Stimulated activated CD8-positive, alpha-beta memory T cell treated with anti-CD3 and anti-CD28 coated beads, Interleukin-7, amount 100 ng/mL, for 48 hours (primary cell): Measurements from ENCODE around the gene ZNF597.
A peak's percentile ranks its signal among the peaks of the same experiment; 100 is the strongest.

Experiments
- DNase-seq, 2 donors: peaks; one replicate each; pipeline ENCODE4 v3.0.0-alpha.2; 2020; ENCODE audit warnings: low read depth in 1 of 2; ENCODE audit errors: extremely low read depth in 1 of 2

The ZNF597 gene, protein sequence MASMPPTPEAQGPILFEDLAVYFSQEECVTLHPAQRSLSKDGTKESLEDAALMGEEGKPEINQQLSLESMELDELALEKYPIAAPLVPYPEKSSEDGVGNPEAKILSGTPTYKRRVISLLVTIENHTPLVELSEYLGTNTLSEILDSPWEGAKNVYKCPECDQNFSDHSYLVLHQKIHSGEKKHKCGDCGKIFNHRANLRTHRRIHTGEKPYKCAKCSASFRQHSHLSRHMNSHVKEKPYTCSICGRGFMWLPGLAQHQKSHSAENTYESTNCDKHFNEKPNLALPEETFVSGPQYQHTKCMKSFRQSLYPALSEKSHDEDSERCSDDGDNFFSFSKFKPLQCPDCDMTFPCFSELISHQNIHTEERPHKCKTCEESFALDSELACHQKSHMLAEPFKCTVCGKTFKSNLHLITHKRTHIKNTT

GRCh38 chr16:3443108-3444031, at the start of gene ZNF597, which contains the start of gene NAA60:
TSS of gene ZNF597 (minus strand) at chr16:3443504. CDS start at chr16:3443153, 351 bp downstream.
TSS of gene NAA60 (plus strand) at chr16:3443680. CDS start at chr16:3476228, 32,548 bp downstream.
- peak; percentile 60 to 77 for DNase-seq

DNA sequence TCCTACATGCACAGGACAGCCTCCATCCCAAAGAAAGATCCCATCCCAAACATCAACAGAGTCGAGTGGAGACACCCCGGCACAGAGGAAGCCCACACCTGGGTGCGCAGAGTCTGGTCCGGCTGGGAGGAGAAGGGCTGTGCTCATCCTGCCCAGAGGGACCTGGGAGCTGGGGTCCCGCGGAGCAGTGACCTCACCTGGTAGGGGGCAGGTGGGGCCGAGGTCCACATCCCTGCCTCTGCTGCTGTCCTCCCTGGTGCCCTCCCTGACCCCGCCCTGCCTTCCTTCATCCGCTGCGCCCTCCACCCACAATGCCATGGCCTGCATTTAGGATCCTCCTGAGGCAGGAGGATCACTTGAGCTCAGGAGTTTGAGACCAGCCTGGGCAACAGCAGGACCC, 49.1 kb upstream of the ZNF597 start:
- no peak for DNase-seq

- DNase-seq, result no peak
Measured at GRCh38 chr16:3490911-3491629, 47.8 kb upstream of the ZNF597 start.

GRCh38 chr16:3488801-3489200, 45.5 kb upstream of the ZNF597 start:
- DNase-seq, result no peak

GRCh38 chr16:3487521-3488410, 44.5 kb upstream of the ZNF597 start:
- no peak for DNase-seq

DNA sequence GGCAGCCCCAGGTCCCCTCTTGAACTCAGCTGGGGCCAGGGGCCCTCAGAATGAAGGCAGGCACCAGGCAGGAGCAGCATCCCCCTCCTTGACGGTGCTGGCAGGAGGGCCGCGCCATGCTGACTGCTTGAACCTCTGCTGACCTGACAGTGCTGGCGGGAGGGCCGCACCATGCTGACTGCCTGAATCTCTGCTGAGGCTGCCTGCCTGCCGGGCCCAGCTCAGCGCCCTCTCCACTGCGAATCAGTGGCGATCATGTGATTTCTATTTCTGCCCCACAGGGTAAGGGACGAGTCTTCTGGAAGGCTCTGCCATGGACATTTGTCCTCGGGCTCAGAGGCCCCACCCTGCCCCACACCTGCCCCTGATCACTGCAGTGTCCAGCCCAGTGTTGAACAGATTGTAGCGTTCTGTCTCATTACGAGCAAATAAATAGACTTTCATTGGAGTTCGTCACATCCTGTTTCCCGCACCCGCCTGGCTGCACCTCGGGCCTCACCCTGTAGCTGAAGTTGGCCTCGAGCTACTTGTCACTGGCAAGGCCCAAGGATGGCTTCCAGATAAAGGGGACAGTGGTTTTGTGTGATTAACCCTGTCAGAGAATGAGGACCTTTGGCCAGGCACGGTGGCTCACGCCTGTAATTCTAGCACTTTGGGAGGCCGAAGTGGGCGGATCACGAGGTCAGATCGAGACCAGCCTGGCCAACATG, 43.4 kb upstream of the ZNF597 start:
- no peak for DNase-seq

DNA sequence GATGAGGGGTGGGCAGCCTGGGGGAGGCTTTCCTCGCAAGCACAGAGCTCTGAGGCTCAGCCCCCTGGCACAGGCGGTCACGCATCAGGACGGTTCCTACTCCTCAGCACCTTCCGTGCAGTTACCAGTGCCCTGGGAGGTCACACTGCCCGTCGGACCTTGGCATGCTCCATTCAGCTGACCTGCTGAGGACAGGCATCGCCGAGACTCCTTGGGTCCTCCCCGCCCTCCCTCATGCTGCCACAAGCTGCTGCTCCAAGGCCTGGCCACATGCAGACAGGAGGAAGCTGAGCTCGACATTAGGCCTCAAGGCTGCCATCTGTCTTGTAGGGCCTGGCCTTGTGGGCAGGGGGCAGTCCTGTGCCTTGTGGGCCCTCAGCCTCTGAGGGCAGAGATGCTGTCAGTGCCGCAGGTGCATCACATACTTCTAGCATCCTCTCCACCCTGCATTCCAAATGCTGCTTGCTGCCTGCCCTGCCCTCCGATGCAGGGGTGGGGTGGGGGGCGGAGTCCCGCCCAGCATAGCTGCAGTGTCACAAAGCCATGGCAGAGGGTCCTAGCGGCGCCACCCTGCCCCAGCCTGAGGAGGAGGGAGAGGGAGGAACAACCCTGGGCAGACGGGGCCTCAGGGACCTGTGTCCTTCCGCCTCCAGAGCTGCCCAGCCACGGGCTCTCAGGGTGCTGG, 42.7 kb upstream of the ZNF597 start:
- DNase-seq, result no peak

GRCh38 chr16:3485097-3485745, 41.9 kb upstream of the ZNF597 start:
- no peak for DNase-seq

DNA sequence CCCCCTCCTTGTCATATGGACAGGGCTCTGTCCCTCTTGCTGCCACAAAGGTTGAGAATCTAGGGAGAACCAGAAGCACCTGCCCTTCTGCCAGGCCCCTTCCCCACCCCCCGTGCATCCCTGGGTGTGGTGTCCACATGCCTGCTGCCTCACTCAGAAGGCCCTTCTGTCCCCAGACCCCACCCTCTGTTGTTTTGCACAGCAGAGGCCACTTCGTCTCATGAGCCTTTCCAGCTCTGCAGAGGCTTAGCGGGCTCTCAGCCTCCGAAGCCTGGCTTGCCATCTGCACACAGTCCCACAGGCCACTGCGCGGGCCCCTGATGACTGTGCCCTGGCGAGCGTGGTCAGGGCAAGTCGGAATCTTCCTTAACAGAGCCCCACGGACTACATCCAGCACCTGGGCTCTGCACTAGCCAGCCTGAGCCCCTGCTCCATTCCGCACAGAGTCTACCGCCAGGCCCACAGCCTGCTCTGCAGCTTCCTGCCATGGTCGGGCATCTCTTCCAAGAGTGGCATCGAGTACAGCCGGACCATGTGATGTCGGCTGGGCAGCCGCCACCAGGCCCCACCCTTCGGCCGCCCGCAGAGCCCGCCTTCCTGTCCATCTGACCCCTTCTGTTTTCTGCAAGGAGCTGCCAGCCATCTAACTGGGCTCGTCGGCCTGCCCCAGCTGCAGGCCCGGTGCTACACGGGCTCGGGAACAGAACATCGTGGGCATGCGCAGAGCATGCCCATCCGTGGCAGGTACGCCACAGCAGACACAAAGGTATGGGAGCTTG, 41.2 kb upstream of the ZNF597 start:
- no peak for DNase-seq

- no peak for DNase-seq
Measured at GRCh38 chr16:3482659-3483241, 39.4 kb upstream of the ZNF597 start.

DNA sequence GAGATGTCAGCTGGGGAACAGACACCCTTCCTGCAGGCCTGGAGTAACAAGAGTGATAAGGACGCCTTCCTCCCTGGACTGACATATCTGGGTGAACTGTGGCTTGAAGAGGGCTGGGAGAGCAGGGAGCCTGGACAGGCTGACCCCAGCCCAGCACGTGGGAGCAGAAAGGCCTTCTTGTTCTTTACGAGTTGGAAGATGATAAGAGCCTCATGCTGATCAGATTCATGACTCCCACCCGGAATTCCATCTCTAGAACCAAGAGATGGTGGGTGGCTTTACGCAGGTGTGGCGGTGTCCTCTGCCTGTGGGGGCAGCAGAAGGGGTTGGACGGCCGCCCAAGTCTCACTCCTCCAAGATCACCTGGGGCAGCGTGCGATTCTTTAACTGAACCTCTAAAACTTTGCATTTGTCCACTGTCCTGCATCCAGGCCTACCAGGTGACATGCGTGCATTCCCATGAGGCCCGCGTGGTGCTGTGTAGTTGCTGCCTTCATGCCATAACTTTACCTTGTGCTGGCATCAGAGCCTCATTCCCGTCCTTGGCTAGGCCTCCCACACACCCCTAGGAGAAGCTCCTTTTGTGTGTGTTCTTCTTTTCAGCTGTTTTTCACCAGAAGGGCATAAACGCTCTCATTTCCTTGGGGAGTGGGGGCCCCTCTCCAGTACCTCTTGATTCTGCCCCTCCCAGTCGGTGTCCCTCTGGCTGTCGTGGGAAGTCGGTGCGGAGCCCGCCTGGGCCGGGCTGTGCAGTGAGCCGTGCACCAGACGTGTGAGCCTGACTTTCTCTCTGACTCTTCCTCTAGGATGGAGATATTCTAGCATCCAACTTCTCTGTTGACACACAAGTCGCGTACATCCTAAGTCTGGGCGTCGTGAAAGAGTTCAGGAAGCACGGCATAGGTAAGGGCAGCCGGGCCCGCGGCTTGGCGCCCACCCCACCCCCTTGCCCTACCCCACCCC, 38.7 kb upstream of the ZNF597 start:
- DNase-seq, result no peak

GRCh38 chr16:3480901-3481695, 37.8 kb upstream of the ZNF597 start:
- DNase-seq, result no peak

DNA sequence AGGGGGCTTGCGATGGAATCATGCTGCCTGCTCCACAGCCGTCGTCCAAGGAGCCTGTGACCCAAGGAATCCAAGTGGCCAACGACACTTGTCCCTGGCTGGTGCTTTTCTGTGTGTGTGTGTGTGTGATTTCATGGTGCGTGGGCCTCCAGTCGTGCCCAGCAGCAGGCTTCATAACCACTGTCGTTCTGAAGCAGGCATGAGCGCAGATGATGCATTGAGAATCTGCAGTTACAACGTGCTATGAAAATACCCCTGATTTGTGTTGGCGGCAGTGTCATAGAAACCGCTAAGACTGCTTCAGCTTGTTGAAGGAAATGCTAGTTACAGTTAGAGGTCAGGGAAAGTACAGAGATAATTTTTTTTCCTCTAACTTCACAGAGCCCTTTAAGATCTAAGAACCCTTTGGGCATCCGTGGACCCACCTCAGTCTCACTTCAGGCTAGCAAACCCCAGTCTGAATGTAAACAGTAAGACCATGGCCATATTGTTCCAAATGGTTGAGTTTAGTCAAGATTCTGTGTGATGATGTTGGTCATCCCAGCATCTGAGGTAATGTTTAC, 36.4 kb upstream of the ZNF597 start:
- DNase-seq, result no peak

GRCh38 chr16:3478242-3478925, 35.1 kb upstream of the ZNF597 start:
- DNase-seq, result no peak
